HEK293 (cell line): ENCODE measurements around the gene ITGA8.
A peak's percentile ranks its signal among the peaks of the same experiment; 100 is the strongest.
"Not testable (repeated sequence)": the region's sequence is repeated elsewhere in the genome, so short reads cannot be mapped to it uniquely, and the experiment has no call there.

ENCODE experiments used
- CTCF ChIA-PET: fragments of 350-600 bp; formaldehyde crosslinking; extraction: SDS; loops from one replicate; lab custom pipeline; 2021; ENCODE audit warnings: antibody characterized with exemption; lab: Yijun Ruan, JAX
- POLR2A ChIA-PET: fragments of 300-600 bp; formaldehyde crosslinking; extraction: SDS; loops from one replicate; lab custom pipeline; 2020; ENCODE audit warnings: antibody characterized with exemption, inconsistent platforms; lab: Yijun Ruan, JAX
- H3K27ac ChIP-seq: fragments of 200-500 bp; sonication (Bioruptor generic); 2 replicates; pipeline ENCODE4 v1.5.1; 2014; ENCODE audit warnings: low read depth, low read length, control low read depth, inconsistent platforms; ENCODE audit errors: extremely low read depth
- H3K36me3 ChIP-seq, 2 experiments: fragments of 200-500 bp in 1 of 2; sonication (Bioruptor generic) in 1 of 2; 1 replicate in 1 of 2; 2 replicates in 1 of 2; pipeline ENCODE4 v1.5.1; 2014 to 2017; ENCODE audit warnings: inconsistent platforms in 2 of 2, low read length in 2 of 2; ENCODE audit not compliant: control insufficient read depth in 2 of 2, insufficient read depth in 1 of 2
- H3K4me1 ChIP-seq: fragments of 200-500 bp; sonication (Bioruptor generic); 2 replicates; pipeline ENCODE4 v1.5.1; 2014; ENCODE audit warnings: mild to moderate bottlenecking, low read length, inconsistent platforms; ENCODE audit not compliant: control insufficient read depth, insufficient read depth
- H3K4me3 ChIP-seq: 2 replicates; pipeline ENCODE4 v1.5.1; 2011; ENCODE audit warnings: low read depth, mild to moderate bottlenecking, control low read depth, low read length, moderate library complexity
- H3K9me3 ChIP-seq: fragments of 200-500 bp; sonication (Bioruptor generic); 2 replicates; pipeline ENCODE4 v1.5.1; 2014; ENCODE audit warnings: low read depth, low read length, inconsistent platforms; ENCODE audit not compliant: control insufficient read depth, insufficient read depth
- KLF9 ChIP-seq: fragments of 450-650 bp; formaldehyde crosslinking; IDR thresholded peaks from 2 replicates; pipeline ENCODE4 v1.5.1; 2016; ENCODE audit warnings: missing biosample characterization, missing genetic modification characterization, low read depth
- PRDM1 ChIP-seq: fragments of 450-650 bp; formaldehyde crosslinking; IDR thresholded peaks from 2 replicates; pipeline ENCODE4; 2016; ENCODE audit warnings: missing biosample characterization, missing genetic modification characterization
- SCRT1 ChIP-seq: fragments of 450-650 bp; formaldehyde crosslinking; IDR thresholded peaks from 2 replicates; pipeline ENCODE4 v1.5.1; 2016; ENCODE audit warnings: missing biosample characterization, missing genetic modification characterization, borderline replicate concordance
- SCRT2 ChIP-seq: fragments of 450-650 bp; formaldehyde crosslinking; IDR thresholded peaks from 2 replicates; pipeline ENCODE4 v1.5.1; 2016; ENCODE audit warnings: missing biosample characterization, missing genetic modification characterization
- TRIM28 ChIP-seq: IDR thresholded peaks from 2 replicates; pipeline ENCODE4 v1.6.1; 2011; ENCODE audit warnings: low read length, control low read depth, borderline replicate concordance
- ZNF169 ChIP-seq: fragments of 450-650 bp; formaldehyde crosslinking; IDR thresholded peaks from 2 replicates; pipeline ENCODE4 v1.5.1; 2016; ENCODE audit warnings: missing biosample characterization, missing genetic modification characterization
- ZNF266 ChIP-seq: fragments of 450-650 bp; formaldehyde crosslinking; IDR thresholded peaks from 2 replicates; pipeline ENCODE4 v1.5.1; 2016; ENCODE audit warnings: missing biosample characterization, missing genetic modification characterization, low read depth
- ZNF311 ChIP-seq: fragments of 450-650 bp; formaldehyde crosslinking; IDR thresholded peaks from 2 replicates; pipeline ENCODE4 v1.5.1; 2017; ENCODE audit warnings: missing biosample characterization, missing genetic modification characterization, borderline replicate concordance
- ZNF366 ChIP-seq: fragments of 450-650 bp; formaldehyde crosslinking; conservative IDR thresholded peaks from 2 replicates; pipeline ENCODE4 v1.5.1; 2016; ENCODE audit warnings: missing biosample characterization, missing genetic modification characterization
- ZNF514 ChIP-seq: fragments of 450-650 bp; formaldehyde crosslinking; IDR thresholded peaks from 2 replicates; pipeline ENCODE4 v1.5.1; 2016; ENCODE audit warnings: missing biosample characterization, missing genetic modification characterization
- ZNF660 ChIP-seq: fragments of 450-650 bp; IDR thresholded peaks from 2 replicates; pipeline ENCODE4 v1.5.1; 2018; ENCODE audit warnings: missing biosample characterization, mild to moderate bottlenecking, missing genetic modification characterization
- ZNF747 ChIP-seq: fragments of 450-650 bp; formaldehyde crosslinking; IDR thresholded peaks from 2 replicates; pipeline ENCODE4 v1.5.1; 2016; ENCODE audit warnings: missing biosample characterization, missing genetic modification characterization
- TF ChIP-seq, protein P1 (sequence below): fragments of 450-650 bp; formaldehyde crosslinking; IDR thresholded peaks from 2 replicates; pipeline ENCODE4 v1.5.1; 2016; ENCODE audit warnings: missing biosample characterization, missing genetic modification characterization
- TF ChIP-seq, protein P2 (sequence below): fragments of 450-650 bp; formaldehyde crosslinking; IDR thresholded peaks from 2 replicates; pipeline ENCODE4 v1.5.1; 2016; ENCODE audit warnings: missing biosample characterization, missing genetic modification characterization

ITGA8 gene

DNA sequence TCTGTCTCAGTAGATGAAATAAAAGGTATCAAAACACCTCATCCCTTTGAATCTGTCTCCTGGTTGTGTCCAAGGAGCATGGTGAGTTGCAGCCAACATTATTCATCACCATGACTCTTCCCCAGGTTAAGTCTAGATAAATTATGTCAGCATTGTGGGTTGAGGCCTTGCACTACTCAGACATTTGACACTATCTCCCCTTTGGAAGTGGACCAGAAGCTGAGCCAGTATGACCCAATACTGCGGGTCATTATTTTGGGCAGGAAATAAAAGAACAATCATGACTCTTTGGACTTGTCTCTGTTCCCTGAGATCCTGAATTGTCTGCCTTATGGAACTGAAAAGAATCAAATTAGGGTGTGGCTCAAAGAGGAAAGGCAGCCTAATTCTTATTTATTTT, 180.5 kb downstream of the ITGA8 start:
- no peak overlapping the region for H3K27ac ChIP-seq
- CTCF ChIA-PET: interaction anchor here (1.7 kb wide), 1 partner anchor 120 kb away, joined by 6 read pairs; no protein-coding TSS in a partner anchor
- no peak for TF ChIP-seq KLF9 (tag by site-specific recombination)
- TF ChIP-seq, all 188 proteins: peak for 0
- Histone ChIP-seq H3K4me1 (no peaks in the 10 kb centered on the region), H3K36me3 (no peaks in the 10 kb centered on the region), H3K4me3 (no peak overlapping the region), H3K9me3 (no peaks in the 10 kb centered on the region)
- POLR2A ChIA-PET: no interaction called here

DNA sequence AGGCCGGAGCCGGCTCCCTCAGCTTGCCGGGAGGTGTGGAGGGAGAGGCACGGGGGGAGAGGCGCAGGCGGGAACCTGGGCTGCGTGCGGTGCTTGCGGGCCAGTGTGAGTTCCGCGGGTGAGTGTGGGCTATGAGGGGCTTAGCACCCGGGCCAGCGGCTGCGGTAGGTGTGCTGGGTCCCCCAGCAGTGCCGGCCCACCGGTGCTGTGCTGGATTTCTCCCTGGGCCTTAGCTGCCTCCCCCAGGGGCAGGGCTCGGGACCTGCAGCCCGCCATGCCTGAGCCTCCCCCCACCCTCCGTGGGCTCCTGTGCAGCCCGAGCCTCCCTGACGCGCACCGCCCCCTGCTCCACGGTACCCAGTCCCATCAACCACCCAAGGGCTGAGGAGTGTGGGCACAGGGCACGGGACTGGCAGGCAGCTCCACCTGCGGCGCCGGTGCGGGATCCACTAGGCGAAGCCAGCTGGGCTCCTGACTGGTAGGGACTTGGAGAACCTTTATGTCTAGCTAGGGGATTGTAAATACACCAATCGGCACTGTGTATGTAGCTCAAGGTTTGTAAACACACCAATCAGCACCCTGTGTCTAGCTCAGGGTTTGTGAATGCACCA, 184.7 kb downstream of the ITGA8 start:
- H3K4me1 ChIP-seq, CTCF ChIA-PET, H3K9me3 ChIP-seq, H3K27ac ChIP-seq, POLR2A ChIA-PET, H3K4me3 ChIP-seq, H3K36me3 ChIP-seq: not testable (repeated sequence)

DNA sequence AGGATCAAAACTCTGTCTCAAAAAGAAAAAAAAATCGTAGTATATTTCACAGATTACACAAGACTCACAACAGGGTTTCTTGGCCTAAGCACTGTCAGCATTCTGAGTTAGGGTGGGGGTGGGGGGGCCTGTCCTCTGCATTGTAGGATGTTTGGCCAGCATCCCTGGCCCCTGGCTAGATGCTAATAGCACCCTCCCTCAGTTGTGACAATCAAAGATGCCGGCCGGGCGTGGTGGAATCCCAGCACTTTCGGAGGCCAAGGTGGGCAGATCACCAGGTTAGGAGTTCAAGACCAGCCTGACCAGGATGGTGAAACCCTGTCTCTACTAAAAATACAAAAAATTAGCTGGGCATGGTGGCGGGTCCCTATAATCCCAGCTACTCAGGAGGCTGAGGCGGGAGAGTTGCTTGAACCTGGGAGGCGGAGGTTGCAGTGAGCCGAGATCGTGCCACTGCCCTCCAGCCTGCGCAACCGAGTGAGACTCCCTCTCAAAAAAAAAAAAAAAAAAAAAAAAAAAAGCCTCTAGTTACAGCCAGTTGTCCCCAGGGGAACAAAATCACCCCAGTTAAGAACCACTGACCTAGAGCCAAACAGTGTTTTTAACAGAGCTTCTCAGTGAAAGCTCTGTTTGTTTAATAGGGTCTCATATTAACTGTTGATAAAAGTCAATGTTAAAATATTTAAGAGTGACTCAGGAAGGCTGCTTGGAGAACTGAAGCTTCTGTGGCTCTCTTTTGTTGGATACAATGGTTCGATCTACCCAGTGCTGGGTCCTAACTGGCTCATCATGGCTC, 187.6 kb downstream of the ITGA8 start:
- Histone ChIP-seq H3K4me1 (peaks cover 9% of the 10 kb centered on the region), H3K9me3 (no peaks in the 10 kb centered on the region), H3K27ac (no peak overlapping the region), H3K4me3 (no peak overlapping the region), H3K36me3 (no peaks in the 10 kb centered on the region)
- CTCF ChIA-PET: no interaction called here
- TF ChIP-seq SCRT2 (tag by site-specific recombination): no peak
- no peak for TF ChIP-seq SCRT1 (tag by site-specific recombination)
- TF ChIP-seq, protein P1, sequence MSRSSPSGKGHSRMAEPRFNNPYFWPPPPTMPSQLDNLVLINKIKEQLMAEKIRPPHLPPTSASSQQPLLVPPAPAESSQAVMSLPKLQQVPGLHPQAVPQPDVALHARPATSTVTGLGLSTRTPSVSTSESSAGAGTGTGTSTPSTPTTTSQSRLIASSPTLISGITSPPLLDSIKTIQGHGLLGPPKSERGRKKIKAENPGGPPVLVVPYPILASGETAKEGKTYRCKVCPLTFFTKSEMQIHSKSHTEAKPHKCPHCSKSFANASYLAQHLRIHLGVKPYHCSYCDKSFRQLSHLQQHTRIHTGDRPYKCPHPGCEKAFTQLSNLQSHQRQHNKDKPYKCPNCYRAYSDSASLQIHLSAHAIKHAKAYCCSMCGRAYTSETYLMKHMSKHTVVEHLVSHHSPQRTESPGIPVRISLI (tag by site-specific recombination): 0 out of 2 replicates have a peak, but pooled peaks have one; percentile 31
- no peak for TF ChIP-seq ZNF311 (tag by site-specific recombination)
- TF ChIP-seq TRIM28: no peak
- POLR2A ChIA-PET: no interaction called here

DNA sequence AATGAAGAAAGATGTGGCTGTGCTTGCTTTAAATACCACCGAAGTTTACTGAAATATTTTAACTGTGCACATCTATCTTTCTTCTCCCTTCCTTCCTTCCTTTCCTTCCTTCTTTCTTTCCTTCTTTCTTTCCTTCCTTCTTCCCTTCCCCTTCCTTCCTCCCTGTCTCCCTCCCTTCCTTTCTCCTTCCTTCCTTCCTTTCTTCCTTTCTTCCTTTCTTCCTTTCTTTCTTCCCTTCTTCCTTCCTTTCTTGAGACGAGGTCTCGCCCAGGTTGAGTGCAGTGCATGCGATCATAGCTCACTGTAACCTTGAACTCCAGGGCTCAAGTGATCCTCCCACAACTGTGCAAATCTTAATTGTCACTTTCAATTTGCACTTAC, 190.9 kb downstream of the ITGA8 start:
- Histone ChIP-seq H3K36me3 (no peaks in the 10 kb centered on the region), H3K9me3 (no peaks in the 10 kb centered on the region), H3K4me1 (peaks cover 12% of the 10 kb centered on the region), H3K4me3 (no peak overlapping the region), H3K27ac (no peak overlapping the region)
- ChIA-PET POLR2A (no interaction called here), CTCF (interaction anchor here (0.8 to 1.0 kb wide), 2 partner anchors 57 to 97 kb away, joined by 3 to 5 read pairs; no protein-coding TSS in a partner anchor)
- peak; percentile 98 for TF ChIP-seq ZNF366 (tag by site-specific recombination)
- TF ChIP-seq ZNF266: 0 out of 2 replicates have a peak, but pooled peaks have one; percentile 25
- no peak for TF ChIP-seq ZNF514
- TF ChIP-seq ZNF660 (tag by site-specific recombination): no peak
- TF ChIP-seq ZNF747 (tag by site-specific recombination): no peak
- no peak for TF ChIP-seq ZNF169 (tag by site-specific recombination)
- TF ChIP-seq PRDM1: peak; percentile 92
- TF ChIP-seq, protein P2, sequence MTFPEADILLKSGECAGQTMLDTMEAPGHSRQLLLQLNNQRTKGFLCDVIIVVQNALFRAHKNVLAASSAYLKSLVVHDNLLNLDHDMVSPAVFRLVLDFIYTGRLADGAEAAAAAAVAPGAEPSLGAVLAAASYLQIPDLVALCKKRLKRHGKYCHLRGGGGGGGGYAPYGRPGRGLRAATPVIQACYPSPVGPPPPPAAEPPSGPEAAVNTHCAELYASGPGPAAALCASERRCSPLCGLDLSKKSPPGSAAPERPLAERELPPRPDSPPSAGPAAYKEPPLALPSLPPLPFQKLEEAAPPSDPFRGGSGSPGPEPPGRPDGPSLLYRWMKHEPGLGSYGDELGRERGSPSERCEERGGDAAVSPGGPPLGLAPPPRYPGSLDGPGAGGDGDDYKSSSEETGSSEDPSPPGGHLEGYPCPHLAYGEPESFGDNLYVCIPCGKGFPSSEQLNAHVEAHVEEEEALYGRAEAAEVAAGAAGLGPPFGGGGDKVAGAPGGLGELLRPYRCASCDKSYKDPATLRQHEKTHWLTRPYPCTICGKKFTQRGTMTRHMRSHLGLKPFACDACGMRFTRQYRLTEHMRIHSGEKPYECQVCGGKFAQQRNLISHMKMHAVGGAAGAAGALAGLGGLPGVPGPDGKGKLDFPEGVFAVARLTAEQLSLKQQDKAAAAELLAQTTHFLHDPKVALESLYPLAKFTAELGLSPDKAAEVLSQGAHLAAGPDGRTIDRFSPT (tag by site-specific recombination): no peak
- TF ChIP-seq, protein P1 (tag by site-specific recombination): no peak
